ENCODE results near the gene MAD1L1. TPM values are rescaled to one million over a fixed set of nuclear protein-coding genes. Genes with fewer than 3 reads are reported as not detected.

MAD1L1 gene
- total and polyA plus RNA-seq, 2 of the 4 experiments (the other 2 are of a cell fraction): 29.0 to 40.9 TPM

GRCh38 chr7:1881946-1882345 lies 350.8 kb downstream of the MAD1L1 start:
- Histone ChIP-seq H3K27me3 (ENCODE audit: control insufficient read depth, insufficient read depth, low read length) (no peaks in the 10 kb centered on the region), H3K9ac (ENCODE audit: low read depth, low read length) (no peak overlapping the region), H3K79me1 (ENCODE audit: low read depth in 1 of 2, low read length in 2 of 2) (peaks cover 0 to 21% of the 10 kb centered on the region in 2 experiments; a peak in 3 of 4 replicates), H3K9me1 (ENCODE audit: insufficient read depth, low read length) (peaks cover 12% of the 10 kb centered on the region), H2AK5ac (ENCODE audit: low read depth, low read length) (peak overlapping the region; percentile 72; the same call in 1 of the 2 replicates), H3K36me3 (ENCODE audit: control insufficient read depth, insufficient read depth, low read length) (no peaks in the 10 kb centered on the region), H3K27ac (ENCODE audit: insufficient read depth, low read length) (no peak overlapping the region), H4K20me1 (ENCODE audit: insufficient read depth, low read length) (peaks cover 11% of the 10 kb centered on the region), H3K56ac (ENCODE audit: extremely low read depth, insufficient read depth, low read length) (no peak overlapping the region), H3K4ac (ENCODE audit: low read depth, low read length) (no peak overlapping the region), H3K18ac (ENCODE audit: low read depth, low read length) (no peak overlapping the region), H3K4me3 (ENCODE audit: insufficient read depth, low read depth, low read length) (no peak overlapping the region), H3K9me3 (ENCODE audit: control insufficient read depth, insufficient read depth, low read length) (no peaks in the 10 kb centered on the region), H2BK20ac (ENCODE audit: low read depth, low read length) (no peak overlapping the region), H3K4me1 (ENCODE audit: control insufficient read depth, insufficient read depth, low read length) (peaks cover 17% of the 10 kb centered on the region), H3K23ac (ENCODE audit: low read depth, low read length) (no peak overlapping the region), H4K5ac (ENCODE audit: low read depth, low read length) (no peak overlapping the region), H4K91ac (ENCODE audit: insufficient read depth, low read depth, low read length) (no peak overlapping the region), H2AK9ac (replicated peaks; ENCODE audit: low read depth, low read length, poor library complexity) (peak overlapping the region; percentile 87), H2BK120ac (ENCODE audit: low read depth, low read length) (no peak overlapping the region), H2BK5ac (ENCODE audit: low read depth, low read length, poor library complexity, severe bottlenecking) (no peak overlapping the region), H3K4me2 (ENCODE audit: low read depth, low read length) (no peak overlapping the region), H2AFZ (replicated peaks; ENCODE audit: low read length, poor library complexity) (no peak overlapping the region), H3K14ac (replicated peaks; ENCODE audit: low read depth, low read length) (no peak overlapping the region), H2BK15ac (ENCODE audit: low read depth, low read length) (no peak overlapping the region; the same call in 2 of the 3 replicates), H4K8ac (ENCODE audit: low read depth in 2 of 2, low read length in 2 of 2) (no peak overlapping the region)
- no peak for ATAC-seq (ENCODE audit: low read depth)
- dilution Hi-C loops (cut with HindIII; ENCODE audit: low sequenced_read_pairs, unreplicated experiment): no loop called here
- no TSS peak for BruUV-seq (replicated peaks)
- no peak for DNase-seq
- no CpG with 5 or more reads among the region's 15 CpGs for WGBS, 2 experiments (ENCODE audit: extremely low coverage in 2 of 2, insufficient read length in 1 of 2)
- CTCF ChIA-PET: no interaction called here
- in situ Hi-C loops (cut with MboI; ENCODE audit: low sequenced_read_pairs): no loop called here
- POLR2A ChIA-PET (ENCODE audit: unreplicated experiment): no interaction called here
- TF ChIP-seq CHD1 (IDR thresholded peaks at IDR 0.05; ENCODE audit: low read depth, low read length): no peak
- TF ChIP-seq POLR2A (IDR thresholded peaks at IDR 0.05; ENCODE audit: low read depth, low read length): no peak
- TF ChIP-seq BHLHE40 (IDR thresholded peaks at IDR 0.05; ENCODE audit: low read depth, low read length): no peak
- TF ChIP-seq CEBPB (IDR thresholded peaks at IDR 0.05; ENCODE audit: low read depth, low read length): no peak
- no peak for TF ChIP-seq MXI1 (IDR thresholded peaks at IDR 0.05; ENCODE audit: borderline replicate concordance, low read depth, low read length)
- TF ChIP-seq NFE2L2 (IDR thresholded peaks at IDR 0.05; ENCODE audit: low read depth, low read length): no peak
- TF ChIP-seq RAD21 (IDR thresholded peaks at IDR 0.05; ENCODE audit: low read length): no peak
- no peak for TF ChIP-seq MAFK (IDR thresholded peaks at IDR 0.05; ENCODE audit: low read depth, low read length)
- TF ChIP-seq FOS (IDR thresholded peaks at IDR 0.05; ENCODE audit: low read depth, low read length): no peak
- no peak for TF ChIP-seq ELK1 (IDR thresholded peaks at IDR 0.05; ENCODE audit: borderline replicate concordance, low read depth, low read length)
- TF ChIP-seq CTCF (conservative IDR thresholded peaks at IDR 0.05; ENCODE audit: low read depth, low read length): no peak
- TF ChIP-seq SMC3 (IDR thresholded peaks at IDR 0.05; ENCODE audit: low read depth, low read length): no peak
- TF ChIP-seq RFX5 (IDR thresholded peaks at IDR 0.05; ENCODE audit: low read depth, low read length): no peak
- intact Hi-C loops (cut with micrococcal nuclease): no loop called here
